Natural killer cell treated with Interleukin-12 subunit alpha and Interleukin-12 subunit beta and Interleukin-15 and Interleukin-18, amount 100 ng/mL, for 72 hours (primary cell): ENCODE measurements around the gene TUBGCP5. TPM values are rescaled to one million over a fixed set of nuclear protein-coding genes. Genes with fewer than 3 reads are reported as not detected.
A peak's percentile ranks its signal among the peaks of the same experiment; 100 is the strongest.
"Not testable (repeated sequence)": the region's sequence is repeated elsewhere in the genome, so short reads cannot be mapped to it uniquely, and the experiment has no call there.

Source experiments
- ATAC-seq, 2 donors: fragments of 150-1000 bp; cut with Tn5 transposase in 1 of 2; sonication (Bioruptor Pico), chemical (Tn5 transposase) in 1 of 2; 2 replicates each; pipeline ENCODE4 v1.10.0; 2021
- DNase-seq: peaks from one replicate; pipeline ENCODE4 v3.0.0; 2022; ENCODE audit warnings: low spot score
- H3K27ac Mint-ChIP-seq, 2 donors: 1 replicate in 1 of 2; 2 replicates in 1 of 2; pipeline ENCODE4 v1.8.0; 2022; ENCODE audit warnings: mixed read lengths in 2 of 2, mild to moderate bottlenecking in 1 of 2, moderate library complexity in 1 of 2
- H3K27me3 Mint-ChIP-seq, 2 donors: 1 replicate in 1 of 2; 2 replicates in 1 of 2; pipeline ENCODE4 v1.8.0; 2022; ENCODE audit warnings: mixed read lengths in 2 of 2
- H3K36me3 Mint-ChIP-seq: one replicate; pipeline ENCODE4 v1.8.0; 2022; ENCODE audit warnings: mixed read lengths
- H3K4me1 Mint-ChIP-seq, 2 donors: 1 replicate in 1 of 2; 2 replicates in 1 of 2; pipeline ENCODE4 v1.8.0; 2022; ENCODE audit warnings: low read depth in 2 of 2, mixed read lengths in 2 of 2, mild to moderate bottlenecking in 1 of 2
- H3K4me3 Mint-ChIP-seq: one replicate; pipeline ENCODE4 v1.8.0; 2022; ENCODE audit warnings: mixed read lengths
- H3K9me3 Mint-ChIP-seq: 2 replicates; pipeline ENCODE4 v1.8.0; 2022; ENCODE audit warnings: mixed read lengths
- total RNA-seq, 2 donors: library from RNA; stranded (reverse); gene quantifications; one replicate each; pipeline ENCODE4 v1.2.3, GENCODE V29; 2022

TUBGCP5 gene
- total RNA-seq, 2 donors from 2014 or later, result 19.4 to 28.5 TPM

- H3K9me3 Mint-ChIP-seq, result no peaks in the 10 kb centered on the region
- peaks cover 18% of the 10 kb centered on the region for H3K36me3 Mint-ChIP-seq
- no peak overlapping the region for H3K27ac Mint-ChIP-seq
- no peaks in the 10 kb centered on the region for H3K4me1 Mint-ChIP-seq
- H3K27me3 Mint-ChIP-seq, result no peaks in the 10 kb centered on the region
- ATAC-seq (no peak), DNase-seq (no peak)
- H3K4me3 Mint-ChIP-seq, result no peak overlapping the region
These were observed 17.2 kb downstream of the TUBGCP5 start for GRCh38 chr15:23022156-23022555.

- ATAC-seq (peak; percentile 9 to 24), DNase-seq (no peak)
- no peak overlapping the region for H3K4me3 Mint-ChIP-seq
- H3K36me3 Mint-ChIP-seq, result peaks cover 25% of the 10 kb centered on the region
- no peaks in the 10 kb centered on the region for H3K4me1 Mint-ChIP-seq
- no peak overlapping the region for H3K27ac Mint-ChIP-seq
- no peaks in the 10 kb centered on the region for H3K27me3 Mint-ChIP-seq
- H3K9me3 Mint-ChIP-seq, result no peaks in the 10 kb centered on the region
These were observed 24.9 kb downstream of the TUBGCP5 start for GRCh38 chr15:23014394-23015000.

- ATAC-seq (no peak), DNase-seq (no peak)
- H3K27ac Mint-ChIP-seq, result no peak overlapping the region
- no peaks in the 10 kb centered on the region for H3K9me3 Mint-ChIP-seq
- no peaks in the 10 kb centered on the region for H3K27me3 Mint-ChIP-seq
- no peak overlapping the region for H3K4me3 Mint-ChIP-seq
- H3K36me3 Mint-ChIP-seq, result peaks cover 25% of the 10 kb centered on the region
- H3K4me1 Mint-ChIP-seq, result no peaks in the 10 kb centered on the region
These were observed 25.7 kb downstream of the TUBGCP5 start for GRCh38 chr15:23013681-23014080.

GRCh38 chr15:23012616-23013015, 26.8 kb downstream of the TUBGCP5 start:
- not testable (repeated sequence) for H3K4me3 Mint-ChIP-seq, DNase-seq, H3K9me3 Mint-ChIP-seq, H3K27me3 Mint-ChIP-seq, H3K4me1 Mint-ChIP-seq, ATAC-seq, H3K27ac Mint-ChIP-seq
- H3K36me3 Mint-ChIP-seq, result peaks cover 27% of the 10 kb centered on the region

GRCh38 chr15:23003736-23004135, 35.6 kb downstream of the TUBGCP5 start:
- no peak for ATAC-seq
- Mint-ChIP-seq H3K27ac (no peak overlapping the region), H3K9me3 (no peaks in the 10 kb centered on the region), H3K27me3 (no peaks in the 10 kb centered on the region), H3K4me3 (no peak overlapping the region), H3K4me1 (no peaks in the 10 kb centered on the region), H3K36me3 (peaks cover 17% of the 10 kb centered on the region)
- DNase-seq, result no peak

DNA sequence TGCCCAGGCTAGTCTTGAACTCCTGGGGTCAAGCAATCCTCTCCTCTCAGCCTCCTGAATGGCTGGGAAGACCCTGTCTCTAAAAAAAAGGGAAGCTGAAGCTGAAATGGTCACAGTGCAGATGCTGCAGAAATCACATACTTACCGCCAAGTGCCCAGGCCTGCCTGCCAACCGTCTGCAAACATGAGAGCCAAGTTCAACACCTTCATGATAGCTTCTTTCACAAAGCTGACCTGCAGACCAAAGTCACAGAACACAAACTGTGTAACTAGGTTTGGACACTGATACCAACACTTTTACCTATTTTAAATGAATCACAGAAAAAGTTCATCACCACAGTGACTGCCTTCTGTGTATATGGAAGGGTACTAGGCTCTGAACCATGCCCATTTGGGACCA, 36.4 kb downstream of the TUBGCP5 start:
- ATAC-seq, result no peak
- H3K27me3 Mint-ChIP-seq, result no peaks in the 10 kb centered on the region
- no peak overlapping the region for H3K27ac Mint-ChIP-seq
- H3K36me3 Mint-ChIP-seq, result peaks cover 17% of the 10 kb centered on the region
- DNase-seq, result no peak
- no peaks in the 10 kb centered on the region for H3K9me3 Mint-ChIP-seq
- no peaks in the 10 kb centered on the region for H3K4me1 Mint-ChIP-seq
- no peak overlapping the region for H3K4me3 Mint-ChIP-seq

DNA sequence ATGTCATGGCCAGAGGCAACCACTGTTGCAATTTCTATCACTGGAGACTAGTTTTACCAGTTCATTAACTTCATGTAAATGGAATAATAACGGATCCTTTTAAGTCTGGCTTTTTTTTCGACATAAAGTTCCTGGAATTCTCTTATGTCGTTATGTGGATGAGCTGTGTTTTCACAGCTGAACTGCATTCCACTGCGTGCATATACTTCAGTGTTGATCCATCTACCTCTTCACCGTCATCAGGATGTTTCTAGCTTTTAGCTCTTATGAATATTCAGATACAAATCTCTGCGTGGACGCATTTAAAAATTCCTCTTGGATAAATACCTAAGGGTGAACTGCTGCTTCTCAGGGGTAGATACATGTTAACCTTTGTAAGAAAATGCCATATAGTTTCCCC, 43.6 kb downstream of the TUBGCP5 start:
- no peak overlapping the region for H3K4me3 Mint-ChIP-seq
- ATAC-seq (no peak), DNase-seq (no peak)
- no peaks in the 10 kb centered on the region for H3K36me3 Mint-ChIP-seq
- H3K27me3 Mint-ChIP-seq, result no peaks in the 10 kb centered on the region
- no peaks in the 10 kb centered on the region for H3K9me3 Mint-ChIP-seq
- H3K27ac Mint-ChIP-seq, result no peak overlapping the region
- H3K4me1 Mint-ChIP-seq, result no peaks in the 10 kb centered on the region

DNA sequence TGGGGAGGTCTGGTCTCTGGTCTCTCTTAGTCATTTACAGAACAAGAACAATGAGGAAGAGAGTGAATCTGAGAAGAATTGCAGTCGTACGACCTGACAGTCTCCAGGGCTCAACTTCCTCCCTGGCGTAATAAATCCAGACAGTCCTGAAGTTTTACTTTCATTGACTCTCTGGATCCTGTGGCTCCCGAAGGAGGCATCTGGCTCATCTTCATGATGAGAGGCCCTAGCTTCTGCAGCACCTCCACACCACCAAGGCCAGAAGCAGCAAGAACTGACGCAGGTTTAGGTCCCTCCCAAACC, 47.4 kb downstream of the TUBGCP5 start:
- Mint-ChIP-seq H3K4me3 (no peak overlapping the region), H3K27me3 (no peaks in the 10 kb centered on the region), H3K4me1 (no peaks in the 10 kb centered on the region), H3K27ac (no peak overlapping the region), H3K36me3 (no peaks in the 10 kb centered on the region), H3K9me3 (no peaks in the 10 kb centered on the region)
- DNase-seq, result no peak
- no peak for ATAC-seq

DNA sequence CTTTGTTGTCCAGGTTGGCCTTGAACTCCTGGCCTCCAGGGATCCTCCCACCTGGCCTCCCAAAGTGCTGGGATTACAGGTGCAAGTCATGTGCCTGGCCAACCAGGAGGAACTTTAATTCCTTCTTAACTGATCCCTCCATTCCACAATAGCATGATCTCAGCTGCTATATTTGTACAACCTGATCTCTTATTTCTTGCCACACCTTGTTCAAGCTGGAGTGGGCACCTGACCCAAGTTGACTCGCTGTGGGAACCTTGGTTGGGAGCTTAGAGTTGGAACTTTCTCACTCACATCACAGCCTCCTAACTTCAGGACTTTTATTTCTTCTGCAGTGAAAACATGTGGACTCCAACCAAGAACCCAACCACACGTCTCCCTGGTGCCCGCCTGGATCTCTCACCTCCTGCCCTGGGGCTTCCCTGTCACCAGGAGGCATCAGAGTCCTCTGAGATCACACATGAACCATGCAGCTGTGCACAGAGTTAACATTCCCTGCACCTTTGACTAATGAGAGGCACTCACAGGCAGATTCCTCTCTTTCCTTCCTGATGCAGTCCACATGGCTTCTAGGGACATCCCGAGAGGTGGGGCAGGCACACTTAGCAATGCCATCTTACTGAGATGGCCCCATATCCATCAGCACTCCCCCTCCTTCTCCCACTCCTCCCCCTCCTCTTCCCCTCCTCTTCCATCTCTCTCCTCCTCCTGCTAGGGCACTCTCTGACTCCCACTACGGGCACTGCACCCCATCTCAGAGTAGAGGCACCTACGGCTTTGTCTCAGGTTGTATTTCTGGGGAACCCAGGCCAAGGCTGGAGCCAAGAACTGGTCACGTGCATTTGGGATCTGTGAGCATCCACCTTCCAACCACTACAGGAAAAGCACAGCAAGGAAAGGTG, 49.5 kb downstream of the TUBGCP5 start:
- H3K27me3 Mint-ChIP-seq, result no peaks in the 10 kb centered on the region

DNA sequence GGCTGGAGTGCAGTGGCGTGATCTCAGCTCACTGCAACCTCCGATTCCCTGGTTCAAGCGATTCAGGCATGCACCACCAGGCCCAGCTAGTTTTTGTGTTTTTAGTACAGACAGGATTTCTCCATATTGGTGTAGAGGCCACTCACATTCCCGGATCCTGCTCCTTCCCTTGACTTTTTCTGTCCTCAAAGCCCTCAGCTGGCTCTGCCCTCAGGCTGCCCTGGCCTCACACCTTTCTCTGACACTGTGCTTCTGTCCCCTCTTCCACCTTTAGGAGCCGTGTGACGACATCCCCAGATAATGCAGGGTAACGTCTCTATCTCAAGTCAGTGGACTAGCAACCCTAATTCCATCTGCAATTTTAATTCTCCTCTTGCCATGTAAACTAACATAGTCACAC, 50.6 kb downstream of the TUBGCP5 start:
- Mint-ChIP-seq H3K9me3 (no peaks in the 10 kb centered on the region), H3K36me3 (no peaks in the 10 kb centered on the region), H3K4me1 (no peaks in the 10 kb centered on the region), H3K27me3 (no peaks in the 10 kb centered on the region), H3K4me3 (no peak overlapping the region), H3K27ac (no peak overlapping the region)
- DNase-seq, result no peak
- ATAC-seq, result peak in 1 of 2 donors; percentile 27

More for the DNA sequence above, 49.5 kb downstream of the TUBGCP5 start:
- no peak overlapping the region for H3K27ac Mint-ChIP-seq
- H3K4me1 Mint-ChIP-seq, result no peaks in the 10 kb centered on the region
- no peaks in the 10 kb centered on the region for H3K36me3 Mint-ChIP-seq
- no peak overlapping the region for H3K4me3 Mint-ChIP-seq
- DNase-seq (no peak), ATAC-seq (peak in 1 of 2 donors; percentile 32)
- H3K9me3 Mint-ChIP-seq, result no peaks in the 10 kb centered on the region

GRCh38 chr15:22981931-22982330, 57.4 kb downstream of the TUBGCP5 start:
- not testable (repeated sequence) for H3K27ac Mint-ChIP-seq, ATAC-seq, H3K4me3 Mint-ChIP-seq, DNase-seq, H3K9me3 Mint-ChIP-seq, H3K36me3 Mint-ChIP-seq
- Mint-ChIP-seq H3K4me1 (peaks cover 11 to 15% of the 10 kb centered on the region in 2 donors), H3K27me3 (peaks cover 7 to 17% of the 10 kb centered on the region in 2 donors)

DNA sequence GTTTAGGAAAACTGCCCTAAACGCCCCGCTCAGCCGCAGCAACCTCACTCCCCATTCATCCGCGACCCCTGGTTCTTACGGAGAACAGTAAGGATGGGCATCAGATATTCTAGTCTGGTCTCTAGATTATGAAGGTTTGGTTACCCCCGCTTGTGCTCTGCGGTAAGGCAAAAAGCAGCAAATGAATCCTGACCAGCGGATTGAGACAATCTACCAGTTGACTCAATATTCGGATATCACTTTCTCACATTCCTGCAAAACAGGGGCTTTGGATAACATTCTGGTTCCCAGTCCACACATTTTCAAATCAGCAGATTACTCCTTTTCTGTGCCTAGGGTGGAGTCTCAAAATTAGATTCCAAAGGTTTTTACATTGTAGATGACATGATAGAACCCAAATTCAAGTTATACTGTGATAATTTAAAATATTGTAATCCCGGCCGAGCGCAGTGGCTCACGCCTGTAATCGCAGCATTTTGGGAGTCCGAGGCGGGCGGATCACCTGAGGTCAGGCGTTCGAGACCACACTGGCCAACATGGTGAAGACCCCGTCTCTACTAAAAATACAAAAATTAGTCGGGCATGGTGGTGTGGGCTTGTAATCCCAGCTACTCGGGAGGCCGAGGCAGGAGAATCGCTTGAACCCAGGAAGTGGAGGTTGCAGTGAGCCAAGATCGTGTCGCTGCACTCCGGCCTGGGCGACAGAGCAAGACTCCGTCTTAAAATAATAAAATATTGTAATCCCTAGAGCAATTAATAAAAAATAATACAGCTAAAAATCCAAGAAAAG, 58.1 kb downstream of the TUBGCP5 start:
- no peak overlapping the region for H3K27ac Mint-ChIP-seq
- H3K9me3 Mint-ChIP-seq, result no peaks in the 10 kb centered on the region
- H3K27me3 Mint-ChIP-seq, result peaks cover 7 to 17% of the 10 kb centered on the region in 2 donors
- H3K4me1 Mint-ChIP-seq, result peaks cover 11 to 15% of the 10 kb centered on the region in 2 donors
- ATAC-seq (no peak), DNase-seq (no peak)
- H3K4me3 Mint-ChIP-seq, result peak overlapping the region; percentile 68
- no peaks in the 10 kb centered on the region for H3K36me3 Mint-ChIP-seq

DNA sequence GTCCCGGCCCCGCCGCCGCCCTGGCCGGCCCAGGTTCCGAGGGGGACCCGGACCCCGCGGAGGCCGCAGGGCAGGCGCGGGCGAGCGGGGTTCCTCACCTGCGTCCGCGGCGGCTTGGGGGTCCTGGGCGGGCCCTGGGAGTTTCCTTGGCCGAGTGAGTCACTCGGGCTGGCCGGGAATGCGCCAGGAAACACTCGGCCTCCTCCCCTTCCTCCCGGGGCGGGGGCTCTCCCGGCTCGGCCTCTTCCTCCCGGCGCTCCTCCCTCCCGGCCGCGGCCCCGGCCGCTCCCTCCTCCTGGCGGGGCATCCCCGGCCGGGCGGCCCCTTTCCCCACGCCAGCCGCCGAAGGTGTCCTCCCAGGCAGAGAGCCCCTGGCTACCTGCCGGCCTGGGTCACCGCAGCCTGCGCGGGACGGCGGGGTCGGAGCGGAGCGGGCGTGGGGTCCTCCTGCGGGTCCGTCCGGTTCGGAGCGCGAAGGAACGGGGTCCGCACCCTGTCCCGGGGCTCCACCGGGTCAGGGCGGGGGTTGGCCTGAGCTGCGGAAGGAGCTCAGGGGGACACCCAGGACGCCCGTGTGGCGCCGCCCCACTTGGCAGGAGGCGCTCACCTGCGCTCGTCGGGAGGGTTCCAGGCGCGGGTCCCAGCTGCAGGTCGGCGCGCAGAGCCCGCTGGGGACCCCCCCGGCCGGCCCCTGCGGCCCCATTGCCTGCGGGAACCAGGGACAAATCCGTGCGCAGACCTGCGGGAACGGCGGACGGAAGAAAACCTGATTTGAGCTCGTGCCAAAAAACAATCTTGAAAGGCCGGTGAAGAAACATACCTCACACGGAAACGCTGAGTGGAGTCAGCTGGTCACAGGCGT, 58.9 kb downstream of the TUBGCP5 start, which contains the start of gene CYFIP1:
Gene CYFIP1 (minus strand): TSS at position 180 of the 862 bp plus-strand sequence. CDS start 33,083 bp downstream, outside the sequence.
- Mint-ChIP-seq H3K27ac (peak within 1 kb of the TSS in 1 of 2 donors; percentile 7), H3K36me3 (no peaks in the 10 kb centered on the region), H3K27me3 (peaks cover 7 to 17% of the 10 kb centered on the region in 2 donors), H3K4me1 (peaks cover 11 to 15% of the 10 kb centered on the region in 2 donors), H3K9me3 (no peaks in the 10 kb centered on the region), H3K4me3 (peak within 1 kb of the TSS; percentile 87)
- DNase-seq (peak; percentile 79), ATAC-seq (peak; percentile 68 to 88)
